22Rv1 (cell line): ENCODE results near the gene CYBRD1.

Experiments
- H3K27ac ChIP-seq: fragments of 450-650 bp; 2 replicates; pipeline ENCODE4 v1.5.1; 2017
- CTCF ChIP-seq: fragments of 450-650 bp; IDR thresholded peaks from 2 replicates; pipeline ENCODE4 v1.5.1; 2017; ENCODE audit warnings: mild to moderate bottlenecking
- ZFX ChIP-seq: fragments of 450-650 bp; IDR thresholded peaks from 2 replicates; pipeline ENCODE4 v1.6.1; 2017; ENCODE audit warnings: antibody characterized with exemption, borderline replicate concordance

Gene CYBRD1

GRCh38 chr2:171566753-171567152 lies 44.5 kb downstream of the CYBRD1 start:
- TF ChIP-seq ZFX (no peak), CTCF (no peak)
- no peak overlapping the region for H3K27ac ChIP-seq

- H3K27ac ChIP-seq: no peak overlapping the region
- TF ChIP-seq CTCF (peak; percentile 46), ZFX (no peak)
Observed at GRCh38 chr2:171568089-171568488, 45.8 kb downstream of the CYBRD1 start.

GRCh38 chr2:171571721-171572120 lies 49.4 kb downstream of the CYBRD1 start:
- TF ChIP-seq ZFX: no peak
- no peak for TF ChIP-seq CTCF

GRCh38 chr2:171574149-171574795 lies 52.0 kb downstream of the CYBRD1 start:
- TF ChIP-seq ZFX: no peak
- TF ChIP-seq CTCF: peak; percentile 86
- H3K27ac ChIP-seq: no peak overlapping the region

More at GRCh38 chr2:171571721-171572120, 49.4 kb downstream of the CYBRD1 start:
- H3K27ac ChIP-seq: no peak overlapping the region

- TF ChIP-seq ZFX (no peak), CTCF (no peak)
- H3K27ac ChIP-seq: no peak overlapping the region
Observed at GRCh38 chr2:171575606-171576005, 53.3 kb downstream of the CYBRD1 start.

GRCh38 chr2:171578127-171578803 lies 56.0 kb downstream of the CYBRD1 start:
- H3K27ac ChIP-seq: no peak overlapping the region
- TF ChIP-seq ZFX (no peak), CTCF (no peak)

- TF ChIP-seq ZFX: no peak
- no peak for TF ChIP-seq CTCF
- no peak overlapping the region for H3K27ac ChIP-seq
Observed at GRCh38 chr2:171579481-171579880, 57.2 kb downstream of the CYBRD1 start.
